Measurements from ENCODE around the gene PEAK3.

The PEAK3 gene

DNA sequence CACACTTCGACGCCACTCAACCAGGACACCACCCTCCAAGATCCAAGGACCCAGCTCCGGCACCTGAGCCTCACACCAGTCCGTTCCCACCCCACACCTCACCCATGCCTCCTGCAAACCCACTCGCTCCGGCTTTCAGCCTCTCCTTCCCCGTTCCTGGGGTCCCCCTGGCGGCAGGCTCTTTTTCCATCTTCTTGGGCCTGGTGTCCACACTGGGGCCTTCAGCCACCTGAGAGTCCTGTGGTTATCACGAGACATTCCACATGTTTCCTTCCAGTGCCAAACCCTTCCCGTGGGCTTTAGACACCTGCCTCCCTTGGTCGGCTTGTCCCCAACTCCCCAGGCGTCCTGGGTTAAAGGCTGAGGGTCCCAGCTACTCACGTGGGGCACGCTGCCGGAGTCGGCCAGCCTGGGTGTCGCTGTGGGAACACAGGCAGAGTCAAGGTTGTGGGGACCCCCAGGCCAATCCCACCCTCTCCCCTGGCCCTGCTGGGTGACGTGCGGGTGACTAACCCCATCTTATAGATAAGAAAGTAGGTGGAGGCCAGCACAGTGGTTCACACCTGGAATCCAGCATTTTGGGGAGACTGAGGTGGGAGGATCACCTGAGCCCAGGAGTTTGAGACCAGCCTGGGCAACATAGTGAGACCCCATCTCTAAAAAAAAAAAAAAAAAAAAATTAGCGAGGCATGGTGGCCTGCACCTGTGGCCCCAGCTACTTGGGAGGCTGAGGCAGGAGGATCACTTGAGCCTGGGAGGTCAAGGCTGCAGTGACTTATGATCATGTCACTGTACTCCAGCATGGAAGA is 27.7 kb downstream of the PEAK3 start:
- no peak for DNase-seq (ENCODE audit: low spot score)

DNA sequence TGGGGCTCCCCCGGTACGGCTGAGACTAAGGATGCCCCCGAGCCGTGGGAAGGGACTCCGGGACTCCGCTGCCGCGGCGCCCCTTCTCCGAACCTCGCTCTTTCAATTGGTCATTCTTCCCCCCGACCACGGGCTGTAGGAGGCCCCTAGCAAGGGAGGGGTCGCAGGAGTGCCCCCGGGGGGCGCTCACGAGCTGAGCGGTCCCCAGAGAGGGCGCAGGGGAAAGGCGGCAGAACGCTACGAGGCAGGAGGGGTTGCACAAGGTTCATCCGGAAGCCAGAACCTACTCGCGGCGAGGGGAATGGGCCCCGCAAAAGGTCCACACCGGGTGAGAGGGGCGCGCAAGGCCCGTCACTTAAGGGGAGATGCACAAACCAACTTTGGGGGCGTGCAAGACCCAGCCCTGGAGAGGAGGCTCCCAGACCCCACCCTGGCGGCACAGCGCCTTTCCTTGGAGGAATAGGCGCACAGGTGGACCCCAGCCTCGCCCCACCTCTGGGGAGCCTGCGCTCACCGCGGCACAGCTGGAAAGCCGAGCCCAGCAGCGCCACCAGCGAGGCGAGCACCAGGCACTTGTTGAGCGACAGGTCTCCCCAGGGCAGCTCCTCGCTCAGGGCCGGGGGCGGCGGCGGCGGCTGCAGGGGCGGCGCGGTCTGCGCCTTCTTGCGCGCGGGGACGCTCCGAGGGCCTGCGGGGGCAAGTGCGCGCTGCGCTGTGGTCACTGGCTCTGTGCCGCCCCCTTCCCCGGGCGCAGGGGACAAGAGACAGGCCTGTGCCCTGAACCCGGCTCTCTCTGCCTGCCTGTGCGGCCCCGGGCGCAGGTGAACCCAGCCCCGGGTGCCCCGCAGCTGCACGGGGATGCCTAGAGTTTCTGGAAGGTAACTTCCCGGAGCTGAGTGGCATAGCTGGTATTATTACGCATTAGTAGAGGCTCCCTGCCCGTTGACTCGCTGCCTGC is 28.6 kb downstream of the PEAK3 start:
- TF ChIP-seq, protein P1, sequence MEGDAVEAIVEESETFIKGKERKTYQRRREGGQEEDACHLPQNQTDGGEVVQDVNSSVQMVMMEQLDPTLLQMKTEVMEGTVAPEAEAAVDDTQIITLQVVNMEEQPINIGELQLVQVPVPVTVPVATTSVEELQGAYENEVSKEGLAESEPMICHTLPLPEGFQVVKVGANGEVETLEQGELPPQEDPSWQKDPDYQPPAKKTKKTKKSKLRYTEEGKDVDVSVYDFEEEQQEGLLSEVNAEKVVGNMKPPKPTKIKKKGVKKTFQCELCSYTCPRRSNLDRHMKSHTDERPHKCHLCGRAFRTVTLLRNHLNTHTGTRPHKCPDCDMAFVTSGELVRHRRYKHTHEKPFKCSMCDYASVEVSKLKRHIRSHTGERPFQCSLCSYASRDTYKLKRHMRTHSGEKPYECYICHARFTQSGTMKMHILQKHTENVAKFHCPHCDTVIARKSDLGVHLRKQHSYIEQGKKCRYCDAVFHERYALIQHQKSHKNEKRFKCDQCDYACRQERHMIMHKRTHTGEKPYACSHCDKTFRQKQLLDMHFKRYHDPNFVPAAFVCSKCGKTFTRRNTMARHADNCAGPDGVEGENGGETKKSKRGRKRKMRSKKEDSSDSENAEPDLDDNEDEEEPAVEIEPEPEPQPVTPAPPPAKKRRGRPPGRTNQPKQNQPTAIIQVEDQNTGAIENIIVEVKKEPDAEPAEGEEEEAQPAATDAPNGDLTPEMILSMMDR (IDR thresholded peaks at IDR 0.05; ENCODE audit: extremely low read depth, missing control alignments), result peak; percentile 24
- DNase-seq (ENCODE audit: low spot score), result peak; percentile 79

More for the DNA sequence above, 27.7 kb downstream of the PEAK3 start:
- TF ChIP-seq, protein P1 (IDR thresholded peaks at IDR 0.05; ENCODE audit: extremely low read depth, missing control alignments), result no peak

- TF ChIP-seq, protein P1 (IDR thresholded peaks at IDR 0.05; ENCODE audit: extremely low read depth, missing control alignments), result no peak
These were observed 29.2 kb downstream of the PEAK3 start for GRCh38 chr19:2252797-2253105.

DNA sequence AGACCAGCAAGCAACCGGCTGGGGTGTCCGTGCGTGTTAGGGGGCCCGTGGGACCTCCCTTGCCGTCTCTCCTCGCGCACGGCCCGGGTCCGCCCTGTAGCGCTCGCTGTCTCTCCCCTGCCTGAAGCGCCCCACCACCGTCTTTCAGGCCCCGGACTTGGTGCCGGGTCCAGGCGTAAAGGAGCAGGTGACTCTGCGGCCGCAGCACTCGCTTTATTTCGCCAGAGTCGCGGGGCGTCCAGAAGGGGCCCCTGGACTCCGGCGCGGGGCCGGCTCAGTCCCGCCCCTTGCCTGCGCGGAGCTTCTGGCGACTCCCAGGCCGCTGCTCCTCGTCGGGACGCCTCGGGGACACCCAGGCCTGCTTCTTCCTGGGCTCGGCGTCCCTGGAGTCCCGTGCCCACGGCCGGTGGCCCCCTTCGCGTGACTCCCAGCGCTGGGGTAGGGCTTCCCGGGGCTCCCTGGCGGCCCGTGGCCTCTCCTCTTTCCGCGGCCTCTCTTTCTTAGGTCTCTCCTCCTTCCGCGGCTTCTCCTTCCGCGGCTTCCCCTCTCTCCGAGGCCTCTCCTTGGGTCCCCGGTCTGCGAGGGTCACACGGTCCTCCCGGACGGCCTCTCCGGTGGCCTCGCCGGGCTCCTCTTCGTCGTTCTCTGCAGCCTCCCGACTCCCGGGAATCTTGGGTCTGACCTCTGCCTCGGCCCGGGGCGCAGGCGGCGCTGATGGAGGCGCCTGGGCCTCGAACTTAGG is 29.7 kb downstream of the PEAK3 start:
- peak; percentile 66 for DNase-seq (ENCODE audit: low spot score)
- TF ChIP-seq, protein P1 (IDR thresholded peaks at IDR 0.05; ENCODE audit: extremely low read depth, missing control alignments), result no peak

More at GRCh38 chr19:2252797-2253105, 29.2 kb downstream of the PEAK3 start:
- peak; percentile 52 for DNase-seq (ENCODE audit: low spot score)

DNA sequence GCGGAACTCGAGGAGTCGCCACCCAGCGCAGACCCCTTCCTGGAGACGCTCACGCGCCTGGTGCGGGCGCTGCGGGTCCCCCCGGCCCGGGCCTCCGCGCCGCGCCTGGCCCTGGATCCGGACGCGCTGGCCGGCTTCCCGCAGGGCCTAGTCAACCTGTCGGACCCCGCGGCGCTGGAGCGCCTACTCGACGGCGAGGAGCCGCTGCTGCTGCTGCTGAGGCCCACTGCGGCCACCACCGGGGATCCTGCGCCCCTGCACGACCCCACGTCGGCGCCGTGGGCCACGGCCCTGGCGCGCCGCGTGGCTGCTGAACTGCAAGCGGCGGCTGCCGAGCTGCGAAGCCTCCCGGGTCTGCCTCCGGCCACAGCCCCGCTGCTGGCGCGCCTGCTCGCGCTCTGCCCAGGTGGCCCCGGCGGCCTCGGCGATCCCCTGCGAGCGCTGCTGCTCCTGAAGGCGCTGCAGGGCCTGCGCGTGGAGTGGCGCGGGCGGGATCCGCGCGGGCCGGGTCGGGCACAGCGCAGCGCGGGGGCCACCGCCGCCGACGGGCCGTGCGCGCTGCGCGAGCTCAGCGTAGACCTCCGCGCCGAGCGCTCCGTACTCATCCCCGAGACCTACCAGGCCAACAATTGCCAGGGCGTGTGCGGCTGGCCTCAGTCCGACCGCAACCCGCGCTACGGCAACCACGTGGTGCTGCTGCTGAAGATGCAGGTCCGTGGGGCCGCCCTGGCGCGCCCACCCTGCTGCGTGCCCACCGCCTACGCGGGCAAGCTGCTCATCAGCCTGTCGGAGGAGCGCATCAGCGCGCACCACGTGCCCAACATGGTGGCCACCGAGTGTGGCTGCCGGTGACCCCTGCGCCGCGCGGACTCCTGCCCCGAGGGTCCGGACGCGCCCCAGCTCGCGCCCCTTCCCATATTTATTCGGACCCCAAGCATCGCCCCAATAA is 30.6 kb downstream of the PEAK3 start:
- peak; percentile 62 for DNase-seq (ENCODE audit: low spot score)
- TF ChIP-seq, protein P1 (IDR thresholded peaks at IDR 0.05; ENCODE audit: extremely low read depth, missing control alignments), result no peak

DNA sequence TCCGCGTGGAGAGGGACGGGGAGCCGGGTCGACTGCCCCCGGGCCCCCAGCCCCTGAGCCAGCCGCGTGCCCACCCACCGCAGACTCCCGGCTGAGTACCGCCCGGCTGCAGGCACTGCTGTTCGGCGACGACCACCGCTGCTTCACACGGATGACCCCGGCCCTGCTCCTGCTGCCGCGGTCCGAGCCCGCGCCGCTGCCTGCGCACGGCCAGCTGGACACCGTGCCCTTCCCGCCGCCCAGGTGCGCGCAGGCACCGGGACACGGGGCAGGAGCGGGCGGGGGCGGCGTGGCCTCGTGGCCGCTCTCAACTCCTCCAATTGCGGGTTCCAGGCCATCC is 31.2 kb downstream of the PEAK3 start:
- TF ChIP-seq, protein P1 (IDR thresholded peaks at IDR 0.05; ENCODE audit: extremely low read depth, missing control alignments), result no peak
- no peak for DNase-seq (ENCODE audit: low spot score)
